Measurements from ENCODE around the gene LRRC45.

LRRC45 gene

DNA sequence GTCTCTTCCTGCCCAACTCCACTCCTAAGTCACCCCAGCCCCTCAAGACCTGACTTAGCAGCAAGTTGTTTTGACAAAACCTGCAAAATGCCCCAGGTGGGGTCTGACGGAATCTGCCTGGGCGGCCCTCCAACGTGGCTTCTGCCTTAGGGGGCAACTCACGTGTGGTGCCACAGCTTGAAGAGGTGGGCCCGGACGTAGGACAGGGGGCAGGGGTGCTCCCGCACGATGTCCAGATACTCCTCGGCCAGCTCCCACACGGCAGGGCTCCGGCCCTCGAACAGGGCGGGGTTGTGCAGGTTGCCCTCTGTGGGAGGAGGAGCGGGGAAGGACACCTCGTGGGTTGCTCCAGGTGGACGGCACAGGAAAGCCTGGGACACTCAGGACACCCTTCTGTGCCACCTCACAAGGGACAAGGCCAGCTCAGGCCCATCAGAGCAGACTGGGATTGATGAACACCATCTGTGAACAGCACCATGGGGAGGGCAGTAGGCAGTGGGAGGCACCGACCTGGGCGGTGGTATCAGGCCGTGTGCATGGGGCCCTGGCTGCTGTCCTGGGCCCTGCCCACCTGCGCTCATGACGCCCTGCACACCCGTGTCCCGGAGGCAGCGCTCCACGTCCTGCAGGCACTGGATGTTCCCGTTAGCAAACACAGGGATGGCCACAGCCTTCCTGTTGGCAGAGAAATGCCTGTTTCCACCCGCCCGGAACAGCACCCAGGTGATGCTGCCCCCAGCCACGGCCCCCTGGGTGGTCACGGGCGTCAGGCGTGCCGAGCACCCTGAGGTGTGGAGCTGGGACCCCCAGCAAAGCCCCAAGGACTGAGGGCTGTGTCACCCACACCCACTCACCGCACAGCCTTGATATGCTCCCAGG, 38.2 kb downstream of the LRRC45 start:
- no peak for DNase-seq (ENCODE audit: low read depth in 2 of 3, low spot score in 1 of 3)

DNA sequence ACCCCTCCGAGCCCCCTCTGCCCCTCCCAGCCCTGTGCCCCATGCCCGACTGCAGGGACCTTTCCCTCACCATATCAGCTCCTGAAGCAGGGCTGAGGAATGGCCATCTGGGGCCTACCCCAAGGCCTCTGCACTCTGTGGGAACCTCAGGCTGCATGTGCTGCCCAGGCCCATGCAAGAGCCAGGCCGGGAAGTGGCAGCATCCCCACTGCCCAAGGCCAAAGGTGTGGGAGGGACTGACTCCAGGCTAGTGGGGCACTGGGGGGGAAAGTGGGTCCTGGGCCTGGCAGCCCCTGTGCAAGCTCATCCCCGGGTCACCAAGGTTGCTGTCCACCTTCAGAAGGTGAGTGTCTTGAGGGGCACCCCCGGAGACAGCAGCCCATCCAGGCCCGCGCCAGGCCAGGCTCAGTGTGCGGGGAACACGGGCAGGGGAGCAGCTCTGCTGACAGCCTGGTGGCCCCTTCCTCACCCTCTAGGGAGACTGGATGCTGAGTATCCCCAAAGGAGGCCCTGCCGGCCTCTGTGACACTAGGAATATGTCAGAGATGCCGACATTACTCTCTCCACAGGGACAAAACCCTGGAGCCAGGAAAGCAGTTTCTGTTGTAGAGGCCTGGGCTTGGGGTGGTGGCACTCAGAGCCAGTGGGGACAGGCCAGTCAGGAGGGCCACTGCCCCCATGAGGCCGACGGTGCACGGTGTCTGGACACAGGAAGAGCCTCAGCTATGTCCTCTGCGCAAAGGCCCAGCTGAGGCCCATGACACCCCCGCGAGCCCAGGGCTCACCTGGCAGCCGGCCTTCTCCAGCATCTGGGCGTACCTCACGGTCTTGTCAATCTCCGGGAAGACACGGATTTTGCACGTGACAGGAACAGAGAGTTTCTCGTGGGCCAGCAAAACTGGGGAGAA, 39.2 kb downstream of the LRRC45 start:
- DNase-seq (ENCODE audit: low read depth in 2 of 3, low spot score in 1 of 3), result no peak

DNA sequence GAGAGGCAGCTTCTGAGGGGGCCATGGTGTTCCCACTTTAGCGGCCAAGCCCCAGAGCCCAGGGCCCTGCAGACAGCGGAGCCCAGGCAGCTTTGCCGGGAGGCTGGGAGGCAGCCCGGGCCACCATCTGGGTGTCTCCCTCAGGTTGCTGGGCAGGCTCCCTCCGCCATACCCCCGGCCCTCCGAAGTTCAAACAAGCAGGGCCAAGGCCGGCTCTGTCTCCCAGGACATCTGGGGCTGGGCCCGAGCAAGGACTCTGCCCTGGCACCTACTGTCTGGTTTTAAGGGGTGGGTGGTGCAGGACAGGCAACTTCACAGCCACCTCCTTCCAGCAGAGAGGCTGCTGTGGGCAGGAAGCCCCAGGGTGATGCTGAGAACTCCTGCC, 39.9 kb downstream of the LRRC45 start:
- no peak for DNase-seq (ENCODE audit: low read depth in 2 of 3, low spot score in 1 of 3)

DNA sequence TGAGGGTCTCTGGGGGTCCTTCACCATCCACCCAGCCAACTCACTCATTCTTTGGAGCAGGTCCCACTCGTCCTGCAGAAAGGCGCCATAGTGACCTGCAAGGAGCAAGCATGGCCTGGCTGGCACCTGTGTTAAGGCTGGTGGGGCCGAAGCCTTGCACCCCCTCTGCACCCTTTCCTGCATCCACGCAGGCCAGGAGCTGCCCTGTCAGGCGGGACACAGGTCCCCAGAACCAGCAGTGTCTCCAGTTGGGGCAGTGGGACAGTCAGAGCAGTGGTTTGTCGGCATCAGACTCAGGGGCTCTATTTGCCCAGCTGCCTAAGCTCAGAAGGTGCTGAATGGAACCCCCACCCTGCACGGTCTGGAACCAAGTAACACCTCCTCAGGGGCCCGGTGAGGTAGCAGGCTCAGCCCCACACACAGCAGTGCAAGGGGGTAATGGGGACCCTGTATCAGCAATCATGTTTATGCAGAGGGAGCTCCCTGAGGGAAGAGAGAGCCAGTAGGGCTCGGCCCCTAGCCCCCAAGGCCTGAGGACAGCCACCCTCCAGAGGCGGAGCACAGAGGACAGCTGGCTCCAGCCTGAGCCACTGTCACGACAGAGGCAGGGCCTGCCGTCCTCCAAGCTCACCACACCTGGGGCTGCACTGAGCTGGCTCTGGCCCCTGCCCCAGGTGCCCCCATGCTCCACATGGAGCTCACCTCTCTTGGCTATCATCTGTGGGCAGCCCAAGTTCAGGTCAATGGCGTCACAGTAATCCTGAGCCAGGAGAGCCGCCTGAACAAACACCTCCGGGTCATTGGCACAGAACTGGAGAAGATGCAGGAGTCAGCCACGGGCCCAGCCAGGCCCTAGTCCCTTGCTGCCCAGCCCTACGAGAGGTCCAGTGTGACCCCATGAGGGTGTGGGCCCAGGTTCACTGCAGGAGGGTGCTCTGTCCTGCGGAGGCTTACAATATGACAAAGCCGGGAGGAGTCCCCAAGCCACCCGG, 40.6 kb downstream of the LRRC45 start:
- DNase-seq (ENCODE audit: low read depth in 2 of 3, low spot score in 1 of 3), result no peak

DNA sequence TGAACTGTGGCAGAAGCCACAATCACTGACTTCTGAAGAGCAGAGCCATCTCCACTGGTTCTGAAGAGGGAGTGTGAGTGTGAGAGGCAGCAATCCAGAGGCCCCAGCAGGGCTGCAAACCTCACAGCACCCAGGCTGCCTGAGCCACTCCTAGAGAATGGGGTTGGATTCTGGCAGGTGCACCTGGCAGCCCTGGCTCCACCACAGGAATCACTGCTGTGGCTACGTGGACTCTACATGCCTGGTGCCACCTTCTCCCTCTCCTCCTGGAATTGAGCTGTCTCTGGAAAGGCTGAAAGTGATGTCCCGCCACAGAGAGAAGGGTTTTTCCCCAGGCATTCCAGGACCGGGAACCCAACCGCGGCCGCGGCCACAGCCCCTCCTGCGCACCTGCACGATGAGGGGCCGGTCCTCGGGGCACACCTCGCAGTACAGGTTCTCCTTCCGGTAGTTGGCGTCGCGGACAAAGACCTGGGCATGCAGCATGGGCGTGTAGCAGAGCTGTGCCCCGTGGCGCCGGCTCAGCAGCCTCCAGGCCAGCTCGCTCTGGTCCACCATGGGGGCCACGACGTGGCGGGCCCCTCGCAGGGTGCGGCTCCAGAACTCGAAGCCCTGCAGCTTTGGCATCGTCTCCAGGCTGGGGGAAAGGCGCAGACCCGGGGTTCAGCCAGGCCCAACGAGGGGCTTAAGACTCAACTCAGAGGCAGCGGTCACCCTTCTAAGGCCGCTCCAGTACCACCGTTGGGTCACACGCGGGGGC, 41.5 kb downstream of the LRRC45 start:
- no peak for DNase-seq (ENCODE audit: low read depth in 2 of 3, low spot score in 1 of 3)

DNA sequence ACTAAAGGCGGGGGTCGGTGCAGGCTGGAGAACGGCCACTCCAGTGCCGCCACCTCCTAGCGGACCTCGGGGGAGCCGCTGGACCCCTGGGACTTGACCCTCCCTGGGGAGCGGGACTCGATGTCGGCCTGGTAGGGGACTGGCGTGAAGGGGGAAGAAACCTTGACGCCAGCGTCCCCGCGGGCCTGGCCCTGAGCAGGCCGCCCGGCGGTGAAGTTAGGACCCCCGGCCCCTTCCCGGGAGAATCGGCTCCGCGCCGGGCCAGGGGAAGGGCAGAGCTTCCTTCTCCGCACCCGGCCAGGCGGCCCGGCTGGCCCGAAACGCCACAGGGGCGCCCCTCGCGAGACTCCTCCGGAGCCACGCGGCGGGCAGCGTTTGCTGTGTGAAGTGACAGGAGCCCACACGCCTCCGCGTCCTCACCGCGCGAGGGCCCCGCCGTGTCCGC, 42.1 kb downstream of the LRRC45 start:
- no peak for DNase-seq (ENCODE audit: low read depth in 2 of 3, low spot score in 1 of 3)

DNA sequence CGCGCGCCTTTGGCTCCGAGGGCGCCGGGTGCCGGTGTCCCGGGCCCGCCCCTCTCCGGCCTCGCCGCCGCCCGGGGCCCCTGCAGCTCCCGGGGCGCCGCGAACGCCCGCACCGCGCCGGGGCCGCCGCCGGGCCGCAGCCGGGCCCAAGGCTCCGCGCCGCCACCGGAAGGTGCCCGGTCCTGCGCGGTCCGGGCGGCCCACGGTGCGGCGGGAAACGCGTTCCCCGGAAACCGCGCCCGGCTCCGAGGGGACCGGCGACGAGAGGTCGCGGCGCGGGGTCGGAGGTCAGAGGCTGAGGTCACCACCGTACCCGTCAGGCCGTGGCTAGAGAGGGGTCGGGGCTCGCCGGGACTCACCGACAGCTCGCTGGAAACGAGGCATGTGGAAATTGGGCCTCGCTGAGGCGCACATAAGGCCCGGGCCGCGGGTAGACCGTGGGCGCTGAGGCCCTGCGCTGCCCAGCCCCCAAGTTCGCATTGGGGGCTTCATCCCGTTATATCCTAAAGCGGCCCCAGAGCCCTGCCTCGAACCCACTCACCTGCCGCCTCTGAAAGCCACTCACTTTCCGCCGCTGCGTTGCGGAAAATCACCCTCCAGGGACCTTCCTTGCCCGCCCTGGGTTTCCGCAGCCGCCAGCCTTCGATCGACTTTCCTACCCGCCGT, 42.7 kb downstream of the LRRC45 start, which contains the start of gene DUS1L:
DUS1L (minus strand) TSS at position 167 of the 666 bp plus-strand sequence. CDS start 745 bp downstream, outside the sequence.
- DNase-seq (ENCODE audit: low read depth in 2 of 3, low spot score in 1 of 3), result peak; percentile 37 to 67 (median 64)

DNA sequence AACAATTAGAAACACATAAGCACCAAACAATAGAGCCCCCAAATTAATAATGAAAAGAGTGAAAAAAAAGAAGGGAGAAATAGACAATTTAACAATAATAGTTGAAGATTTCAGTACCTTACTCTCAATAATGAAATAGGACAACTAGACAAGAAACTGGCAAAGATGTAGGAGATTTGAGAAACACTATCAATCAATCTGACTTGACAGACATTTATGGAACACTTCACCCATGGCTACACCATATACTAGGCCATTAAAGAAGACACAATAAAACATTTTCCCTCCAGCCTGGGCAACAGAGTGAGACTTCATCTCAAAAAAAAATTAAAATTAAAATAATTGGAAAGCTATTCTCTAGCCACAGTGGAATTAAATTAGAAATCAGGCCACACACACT, 47.5 kb downstream of the LRRC45 start:
- no peak for DNase-seq (ENCODE audit: low read depth in 2 of 3, low spot score in 1 of 3)

DNA sequence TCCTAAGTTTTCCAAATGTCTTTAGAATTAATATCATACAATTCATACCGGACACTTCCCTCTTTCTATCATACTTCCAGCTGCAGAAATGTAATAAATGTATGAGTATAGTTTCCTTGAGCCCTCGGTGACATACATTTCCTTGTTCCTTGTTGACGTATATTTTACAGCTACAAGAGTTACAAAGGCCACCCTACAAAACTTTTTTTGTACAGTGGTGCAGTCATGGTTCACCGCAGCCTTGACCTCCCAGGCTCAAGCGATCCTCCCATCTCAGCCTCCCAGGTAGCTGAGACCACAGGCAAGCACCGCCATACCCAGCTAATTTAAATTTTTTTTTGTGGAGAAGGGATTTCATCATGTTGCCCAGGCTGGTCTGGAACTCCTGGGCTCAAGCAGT, 49.7 kb downstream of the LRRC45 start:
- no peak for DNase-seq (ENCODE audit: low read depth in 2 of 3, low spot score in 1 of 3)

DNA sequence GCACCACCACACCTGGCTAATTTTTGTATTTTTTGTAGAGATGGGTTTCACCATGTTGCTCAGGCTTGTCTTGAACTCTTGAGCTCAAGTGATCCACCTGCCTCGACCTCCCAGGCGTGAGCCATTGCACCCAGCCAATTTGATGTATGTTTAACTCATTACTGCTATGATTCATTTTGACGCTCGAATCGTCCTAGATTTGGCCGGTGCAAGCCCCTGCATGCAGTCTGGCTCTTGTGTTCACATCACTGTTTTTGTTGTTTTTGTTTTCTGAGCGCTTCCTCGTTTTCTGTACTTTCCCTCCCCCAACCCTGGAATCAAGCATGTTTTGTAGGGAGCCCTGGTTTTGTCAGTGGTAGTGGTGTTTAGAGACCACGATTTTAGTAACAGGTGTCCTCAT, 50.3 kb downstream of the LRRC45 start:
- no peak for DNase-seq (ENCODE audit: low read depth in 2 of 3, low spot score in 1 of 3)

DNA sequence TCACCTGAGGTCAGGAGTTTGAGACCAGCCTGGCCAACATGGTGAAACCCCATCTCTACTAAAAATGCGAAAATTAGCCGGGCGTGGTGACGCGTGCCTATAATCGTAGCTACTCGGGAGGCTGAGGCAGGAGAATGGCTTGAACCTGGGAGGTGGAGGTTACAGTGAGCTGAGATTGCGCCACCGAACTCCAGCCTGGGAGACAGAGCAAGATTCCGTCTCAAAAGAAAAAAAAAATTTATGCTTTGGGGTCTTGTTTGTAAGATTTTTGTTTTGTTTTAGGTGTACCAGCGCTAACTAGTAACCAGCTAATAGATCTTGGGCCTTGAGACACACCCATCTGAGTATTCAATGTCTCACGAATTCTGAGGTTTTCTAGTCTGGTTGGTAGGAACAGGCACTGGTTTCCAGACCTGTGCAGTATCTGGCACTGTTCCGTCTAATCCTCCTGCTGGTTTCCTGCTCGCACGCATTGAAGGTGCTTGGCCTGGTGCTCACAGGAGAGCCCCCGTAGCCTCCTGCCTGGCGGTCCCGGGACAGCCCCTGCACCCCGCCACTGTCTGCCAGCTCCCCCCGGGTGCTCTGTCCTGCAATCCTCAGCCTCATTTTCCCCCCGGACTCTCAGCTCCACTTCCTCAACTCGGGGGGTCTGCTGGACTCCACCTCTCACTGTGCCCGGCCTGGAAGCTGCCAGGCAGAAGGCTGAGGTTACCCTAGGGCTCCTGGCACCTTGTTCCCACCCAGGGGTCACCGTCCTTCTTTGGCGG, 53.1 kb downstream of the LRRC45 start:
- no peak for DNase-seq (ENCODE audit: low read depth in 2 of 3, low spot score in 1 of 3)

DNA sequence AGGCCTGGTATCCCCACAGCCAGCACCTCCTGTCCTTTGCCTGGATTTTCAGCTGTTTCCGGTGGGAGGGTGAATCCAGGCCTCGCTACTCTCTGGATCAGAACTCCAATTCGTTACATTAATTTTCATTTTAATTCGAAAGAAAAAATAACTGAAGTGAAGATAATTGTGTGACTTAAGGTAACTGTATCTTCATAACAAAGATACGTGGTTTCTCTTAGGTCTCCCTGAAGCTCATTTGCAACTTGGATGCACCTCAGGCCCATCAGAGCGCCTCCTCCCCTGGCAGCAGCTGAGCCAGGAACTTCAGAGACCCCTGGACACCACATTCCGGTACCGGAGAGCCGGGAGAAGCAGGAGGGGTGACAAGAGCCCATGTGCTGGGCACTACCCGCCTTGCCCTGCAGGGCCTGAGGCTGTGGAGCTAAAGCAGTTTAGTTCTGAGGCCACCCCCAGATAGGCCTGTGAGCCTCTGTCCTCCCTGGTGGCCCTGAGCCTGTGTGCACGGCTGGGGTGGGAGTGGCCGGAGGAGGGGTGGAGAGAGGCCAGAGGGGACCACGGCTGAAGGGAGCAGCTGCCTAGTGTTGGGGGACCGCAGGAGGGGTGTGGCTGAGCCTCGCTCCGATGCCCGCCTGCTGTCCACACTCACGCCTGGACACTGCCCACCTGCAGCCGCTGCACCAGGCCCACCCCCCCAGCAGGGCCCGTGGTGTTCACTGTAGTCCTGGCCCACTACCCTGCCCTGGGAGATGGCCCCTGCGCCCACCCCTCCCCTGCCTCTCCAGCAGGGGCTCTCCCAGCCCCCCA, 53.9 kb downstream of the LRRC45 start:
- DNase-seq (ENCODE audit: low read depth in 2 of 3, low spot score in 1 of 3), result no peak

DNA sequence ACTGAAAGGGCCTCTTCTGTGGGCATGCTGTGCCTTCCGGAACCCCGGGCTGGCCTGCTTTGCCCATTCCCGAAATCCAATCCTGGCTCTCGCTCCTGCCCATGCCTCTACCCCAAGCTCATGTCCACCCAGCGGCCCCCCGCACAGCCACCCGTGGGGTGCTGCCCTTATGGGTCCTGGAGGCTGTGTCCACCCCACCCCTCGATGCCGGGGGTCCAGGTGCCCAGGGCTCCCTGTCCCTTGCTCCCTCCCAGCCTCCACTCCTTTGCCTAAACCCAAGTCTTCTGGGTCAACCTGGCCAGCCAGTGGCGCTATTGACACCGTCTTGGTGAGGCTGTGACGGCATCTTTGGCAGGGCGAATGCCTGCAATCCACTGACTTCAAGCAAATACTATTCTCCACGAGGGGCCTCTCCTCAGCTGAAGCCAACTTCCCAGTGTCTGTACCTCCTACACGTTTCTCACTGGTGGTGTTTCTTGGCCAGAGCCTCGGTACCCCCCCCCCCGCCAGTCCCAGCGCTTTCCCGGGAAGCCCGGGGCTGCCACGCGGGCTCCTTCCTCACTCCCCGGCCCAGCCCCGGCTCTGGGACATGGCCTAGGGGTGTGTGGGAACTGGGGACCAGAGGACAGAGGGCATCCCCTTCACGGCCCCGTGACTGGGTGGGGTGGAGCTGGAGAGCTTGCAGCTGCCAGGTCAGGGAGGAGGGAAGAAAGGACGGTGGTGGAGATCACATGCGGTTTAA, 54.7 kb downstream of the LRRC45 start:
- DNase-seq (ENCODE audit: low read depth in 2 of 3, low spot score in 1 of 3), result no peak

DNA sequence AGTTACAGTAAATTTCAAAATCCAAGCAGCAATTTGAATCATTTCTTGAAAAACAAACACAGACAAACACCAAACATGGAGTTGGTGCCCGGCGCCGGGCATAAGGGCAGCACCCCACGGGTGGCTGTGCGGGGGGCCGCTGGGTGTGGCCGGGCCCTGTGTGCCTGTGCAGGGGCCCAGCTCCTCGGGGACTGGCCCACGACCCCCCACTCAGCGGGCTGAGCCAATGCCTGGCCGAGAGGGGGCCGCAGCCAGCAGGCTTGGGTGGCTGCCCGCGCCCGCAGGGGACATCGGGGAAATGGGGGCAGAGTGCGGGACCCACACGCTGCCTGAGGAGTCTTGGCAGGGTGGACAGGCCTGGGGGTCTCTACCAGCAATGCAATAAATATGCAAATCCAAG, 55.3 kb downstream of the LRRC45 start:
- no peak for DNase-seq (ENCODE audit: low read depth in 2 of 3, low spot score in 1 of 3)

DNA sequence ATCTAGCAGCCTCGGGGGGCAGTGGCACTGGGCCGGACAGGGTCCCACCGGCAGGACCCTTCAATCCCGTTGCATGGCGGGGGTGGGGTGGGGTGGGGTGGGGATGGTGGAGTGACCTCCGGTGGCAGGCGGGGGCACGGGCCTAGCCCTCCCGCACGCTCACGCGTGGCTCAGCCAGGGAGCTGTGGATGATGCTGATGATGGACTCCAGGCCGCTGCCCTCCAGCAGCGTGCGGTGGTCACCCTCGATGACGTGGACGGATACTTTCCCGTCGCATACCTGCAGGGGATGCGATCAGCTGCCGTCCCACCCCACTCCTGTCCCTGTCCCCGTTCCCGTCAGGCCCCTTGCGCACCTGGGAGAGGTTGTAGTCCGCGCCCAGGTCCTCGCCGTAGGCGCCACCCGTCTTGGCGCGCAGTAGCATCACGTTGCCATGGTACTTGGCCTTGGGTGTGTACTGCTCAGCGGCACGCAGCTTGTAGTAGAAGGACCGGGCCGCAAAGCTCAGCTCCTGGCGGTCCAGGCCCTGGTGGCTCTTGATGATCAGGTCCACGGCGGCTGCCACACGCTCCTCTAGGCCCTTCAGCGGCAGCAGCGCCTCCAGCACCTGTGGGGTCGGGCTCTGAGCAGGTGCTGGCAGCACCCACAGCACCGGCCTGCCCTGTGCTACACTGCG, 56.0 kb downstream of the LRRC45 start:
- no peak for DNase-seq (ENCODE audit: low read depth in 2 of 3, low spot score in 1 of 3)

DNA sequence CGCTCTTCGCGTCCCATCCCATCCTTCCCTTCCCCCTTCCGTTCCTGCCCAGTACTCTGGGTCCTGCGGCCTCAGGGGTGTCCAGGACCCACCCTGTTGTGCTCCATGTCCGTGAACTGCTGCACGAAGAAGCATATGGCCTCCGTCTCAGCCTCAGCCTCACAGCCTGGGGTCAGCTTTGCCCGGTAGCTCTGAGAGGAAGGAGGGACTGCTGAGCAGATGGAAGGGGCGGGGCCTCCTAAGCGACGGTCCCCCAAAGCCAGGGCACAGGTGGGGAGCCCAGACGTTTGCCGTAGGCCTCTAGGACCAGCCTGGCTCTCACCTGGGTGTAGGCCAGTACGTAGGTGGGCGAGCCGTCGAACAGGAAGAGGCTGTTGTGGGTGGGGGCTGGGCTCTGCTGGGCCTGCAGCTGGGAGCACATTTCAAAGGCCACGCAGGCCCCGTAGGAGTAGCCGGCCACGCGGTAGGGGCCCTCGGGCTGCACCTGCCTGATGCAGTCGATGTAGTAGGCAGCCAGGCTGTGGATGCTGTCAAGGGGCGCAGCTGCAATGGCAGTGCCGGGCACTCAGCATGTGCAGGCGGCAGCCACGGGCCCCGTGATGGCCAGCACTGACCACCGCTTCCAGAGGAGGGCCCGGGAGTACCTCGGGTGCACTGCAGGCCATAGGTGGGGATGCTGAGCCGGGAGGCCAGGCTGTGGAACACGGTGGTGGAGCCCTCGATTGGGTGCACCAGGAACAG, 57.1 kb downstream of the LRRC45 start:
- no peak for DNase-seq (ENCODE audit: low read depth in 2 of 3, low spot score in 1 of 3)
